HEK293T (cell line): ENCODE measurements around the gene CALCR.

ENCODE experiments used
- BHLHE40 ChIP-seq: fragments of 450-650 bp; IDR thresholded peaks from 2 replicates; pipeline ENCODE4 v1.6.1; 2016; ENCODE audit warnings: mild to moderate bottlenecking, moderate library complexity, borderline replicate concordance
- CTBP1 ChIP-seq: fragments of 450-650 bp; IDR thresholded peaks from 2 replicates; pipeline ENCODE4 v1.6.1; 2016; ENCODE audit warnings: borderline replicate concordance
- ELF4 ChIP-seq: fragments of 450-650 bp; IDR thresholded peaks from 2 replicates; pipeline ENCODE4 v1.6.1; 2017; ENCODE audit warnings: antibody characterized with exemption
- FOXM1 ChIP-seq: fragments of 450-650 bp; IDR thresholded peaks from 2 replicates; pipeline ENCODE4 v1.6.1; 2017; ENCODE audit warnings: mild to moderate bottlenecking, borderline replicate concordance
- L3MBTL2 ChIP-seq: fragments of 450-650 bp; conservative IDR thresholded peaks from 2 replicates; pipeline ENCODE4 v1.6.1; 2016; ENCODE audit warnings: mild to moderate bottlenecking
- LEF1 ChIP-seq: fragments of 450-650 bp; IDR thresholded peaks from 2 replicates; pipeline ENCODE4 v1.6.1; 2017; ENCODE audit warnings: mild to moderate bottlenecking, borderline replicate concordance
- PKNOX1 ChIP-seq: fragments of 450-650 bp; IDR thresholded peaks from 2 replicates; pipeline ENCODE4 v1.6.1; 2016
- SP1 ChIP-seq: fragments of 450-650 bp; IDR thresholded peaks from 2 replicates; pipeline ENCODE4 v1.6.1; 2017
- SUZ12 ChIP-seq: fragments of 450-650 bp; IDR thresholded peaks from 2 replicates; pipeline ENCODE4 v1.6.1; 2016; ENCODE audit warnings: mild to moderate bottlenecking
- ZNF384 ChIP-seq: fragments of 450-650 bp; IDR thresholded peaks from 2 replicates; pipeline ENCODE4 v1.6.1; 2016

DNA sequence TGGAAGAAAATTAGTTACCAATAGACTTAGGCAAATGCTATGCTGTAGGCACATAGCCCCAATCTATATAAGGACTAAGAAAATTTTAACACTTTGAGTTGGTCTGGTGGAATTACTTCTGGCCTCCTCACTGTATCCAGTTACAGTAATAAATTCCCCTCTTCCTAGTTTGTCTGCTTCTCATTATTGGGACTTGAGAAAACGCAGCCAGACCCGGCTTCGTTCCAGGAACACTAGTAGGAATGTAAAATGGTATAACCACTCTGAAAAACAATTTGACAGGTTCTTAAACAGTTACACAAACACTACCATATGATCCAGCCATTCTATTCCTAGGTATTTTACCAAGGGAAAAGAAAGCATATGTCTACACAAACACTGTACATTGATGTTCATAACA is 192.2 kb downstream of the CALCR start:
- no peak for TF ChIP-seq FOXM1
- TF ChIP-seq SP1, result no peak
- no peak for TF ChIP-seq SUZ12
- no peak for TF ChIP-seq LEF1
- TF ChIP-seq BHLHE40, result no peak
- TF ChIP-seq ELF4, result no peak
- TF ChIP-seq PKNOX1, result no peak
- TF ChIP-seq ZNF384, result no peak
- TF ChIP-seq L3MBTL2, result no peak
- no peak for TF ChIP-seq CTBP1
